ENCODE measurements around the gene TMEM255B.

GRCh38 chr13:113763961-113764792 lies 5.2 kb downstream of the TMEM255B start:
- TF ChIP-seq CTCF (IDR thresholded peaks at IDR 0.05; ENCODE audit: low read depth, low read length) (no peak), POLR2A (IDR thresholded peaks at IDR 0.05; ENCODE audit: extremely low read depth, insufficient read length) (no peak), MAX (IDR thresholded peaks at IDR 0.05; ENCODE audit: low read depth, low read length) (no peak), MYC (IDR thresholded peaks at IDR 0.05; ENCODE audit: low read depth, low read length) (no peak)

All from NB4 (cell line).